ENCODE data around the gene PHF2.

DNA sequence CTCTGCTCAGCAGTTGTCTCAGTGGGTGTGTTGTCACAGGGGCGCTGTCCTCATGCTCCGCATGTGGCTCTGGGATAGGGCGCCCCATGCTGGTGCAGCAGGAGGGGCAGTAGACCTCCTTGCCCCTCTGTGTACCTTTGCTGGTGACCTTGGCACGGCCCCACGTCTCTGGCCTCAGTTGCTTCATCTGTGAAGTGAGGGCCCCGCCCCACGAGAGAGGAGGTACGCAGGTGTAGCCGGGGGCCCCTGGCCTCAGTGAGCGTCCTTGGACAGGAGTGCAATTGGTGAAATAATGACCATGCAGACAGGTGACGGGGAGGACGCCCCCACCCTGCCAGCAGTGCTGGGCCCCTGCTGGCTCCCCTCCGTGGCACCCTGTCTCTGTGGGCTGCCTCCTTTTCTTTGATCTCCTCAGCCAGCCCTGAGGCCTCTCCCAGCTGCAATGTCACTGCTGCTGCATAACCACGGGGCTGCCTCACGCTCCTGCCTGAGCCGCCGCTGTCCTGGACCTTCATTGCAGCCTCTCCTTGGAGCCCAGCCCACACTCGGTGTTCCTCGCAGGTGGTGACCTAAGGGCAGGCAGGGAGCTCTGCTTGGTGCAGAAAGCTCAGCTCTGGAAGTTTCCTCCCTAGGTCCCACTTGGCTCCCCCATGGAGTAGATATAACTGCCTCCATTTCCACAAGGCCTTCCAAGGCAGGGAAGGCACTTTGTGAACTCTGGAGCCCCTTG lies 57.3 kb downstream of the PHF2 start:
- TF ChIP-seq, protein P1, sequence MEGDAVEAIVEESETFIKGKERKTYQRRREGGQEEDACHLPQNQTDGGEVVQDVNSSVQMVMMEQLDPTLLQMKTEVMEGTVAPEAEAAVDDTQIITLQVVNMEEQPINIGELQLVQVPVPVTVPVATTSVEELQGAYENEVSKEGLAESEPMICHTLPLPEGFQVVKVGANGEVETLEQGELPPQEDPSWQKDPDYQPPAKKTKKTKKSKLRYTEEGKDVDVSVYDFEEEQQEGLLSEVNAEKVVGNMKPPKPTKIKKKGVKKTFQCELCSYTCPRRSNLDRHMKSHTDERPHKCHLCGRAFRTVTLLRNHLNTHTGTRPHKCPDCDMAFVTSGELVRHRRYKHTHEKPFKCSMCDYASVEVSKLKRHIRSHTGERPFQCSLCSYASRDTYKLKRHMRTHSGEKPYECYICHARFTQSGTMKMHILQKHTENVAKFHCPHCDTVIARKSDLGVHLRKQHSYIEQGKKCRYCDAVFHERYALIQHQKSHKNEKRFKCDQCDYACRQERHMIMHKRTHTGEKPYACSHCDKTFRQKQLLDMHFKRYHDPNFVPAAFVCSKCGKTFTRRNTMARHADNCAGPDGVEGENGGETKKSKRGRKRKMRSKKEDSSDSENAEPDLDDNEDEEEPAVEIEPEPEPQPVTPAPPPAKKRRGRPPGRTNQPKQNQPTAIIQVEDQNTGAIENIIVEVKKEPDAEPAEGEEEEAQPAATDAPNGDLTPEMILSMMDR (IDR thresholded peaks at IDR 0.05), result no peak
- TF ChIP-seq POLR2A (IDR thresholded peaks at IDR 0.05) (no peak), POLR2AphosphoS5 (IDR thresholded peaks at IDR 0.05) (no peak)

Data from suprapubic skin (tissue), 4 donors.